Tibial nerve (tissue), 4 donors: ENCODE results near the gene OLIG2. TPM values are rescaled to one million over a fixed set of nuclear protein-coding genes. Genes with fewer than 3 reads are reported as not detected.

Source experiments
- DNase-seq, 2 donors: peaks; one replicate each; pipeline ENCODE4 v3.0.0-alpha.2; 2019; ENCODE audit warnings: low spot score in 2 of 2
- H3K27ac ChIP-seq, 4 donors: fragments of 200-600 bp; sonication (generic) in 3 of 4; one replicate each; pipeline ENCODE4 v1.5.1; 2017 to 2019; ENCODE audit warnings: mild to moderate bottlenecking in 1 of 4
- H3K27me3 ChIP-seq, 2 donors: fragments of 200-600 bp; sonication (generic) in 1 of 2; one replicate each; pipeline versions ENCODE4 v1.5.1 to v1.6.0; 2017 to 2019
- H3K36me3 ChIP-seq, 3 donors: fragments of 200-600 bp; sonication (generic); one replicate each; pipeline ENCODE4 v1.5.1; 2018 to 2019
- H3K4me1 ChIP-seq, 4 donors: fragments of 200-600 bp; sonication (generic) in 3 of 4; one replicate each; pipeline ENCODE4 v1.5.1; 2017 to 2019
- H3K4me3 ChIP-seq, 4 donors: fragments of 200-600 bp; sonication (generic) in 3 of 4; one replicate each; pipeline ENCODE4 v1.5.1; 2017 to 2019; ENCODE audit warnings: mild to moderate bottlenecking in 1 of 4, moderate library complexity in 1 of 4
- H3K9me3 ChIP-seq, 4 donors: fragments of 200-600 bp; sonication (generic) in 3 of 4; one replicate each; pipeline ENCODE4 v1.5.1; 2017 to 2019
- EP300 ChIP-seq, 2 donors: sonication (generic); formaldehyde crosslinking; IDR thresholded peaks; one replicate each; pipeline ENCODE4 v1.6.1; 2017; ENCODE audit warnings: antibody characterized with exemption in 2 of 2, mild to moderate bottlenecking in 1 of 2
- POLR2A ChIP-seq, 2 donors: fragments of 450-650 bp; IDR thresholded peaks; one replicate each; pipeline ENCODE4 v1.6.1; 2017; ENCODE audit warnings: antibody characterized with exemption in 2 of 2, mild to moderate bottlenecking in 2 of 2, moderate library complexity in 2 of 2
- WGBS, 2 donors: methylation state at CpG; one replicate each; pipeline ENCODE4 v1.1.5; 2018; 5-methylcytosine and 5-hydroxymethylcytosine counted together
- total RNA-seq, 4 donors: library from RNA; depleted of rRNA; stranded (reverse); fragments of >200 nt; gene quantifications; one replicate each; pipeline ENCODE4 v1.1.0, GENCODE V29; 2016
- TF ChIP-seq, protein P1 (sequence below), 5 experiments: fragments of 200-600 bp in 3 of 5; fragments of 450-650 bp in 2 of 5; sonication (generic) in 3 of 5; IDR thresholded peaks; one replicate each; pipeline ENCODE4 v1.5.1; 2016 to 2019; ENCODE audit warnings: antibody characterized with exemption in 5 of 5, mild to moderate bottlenecking in 3 of 5, moderate library complexity in 2 of 5

OLIG2 gene
- total RNA-seq, 4 donors from 2014 or later: 0.21 to 1.3 TPM; not detected in 2

DNA sequence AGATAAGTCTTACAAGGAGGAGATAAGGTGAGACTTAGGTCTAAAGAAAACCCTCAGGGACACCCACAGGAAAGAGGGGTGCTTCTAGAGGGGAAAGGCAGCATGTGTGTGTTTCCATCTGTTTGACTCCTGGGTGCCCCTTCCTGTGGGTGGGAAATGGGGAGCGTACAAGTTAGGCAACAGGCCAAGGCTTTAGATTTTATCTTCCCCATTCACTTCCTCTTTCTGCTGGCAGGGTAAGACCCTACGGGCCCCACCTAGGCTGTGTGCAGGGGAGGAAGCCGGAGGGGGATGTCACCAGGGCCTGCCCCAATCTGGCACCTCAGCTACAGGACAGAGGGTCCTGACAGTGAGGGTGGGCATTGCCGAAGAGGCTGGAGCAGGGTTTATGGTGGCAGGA is 41.7 kb downstream of the OLIG2 start:
- H3K36me3 ChIP-seq: no peaks in the 10 kb centered on the region
- peaks cover 0 to 98% of the 10 kb centered on the region in 2 donors for H3K27me3 ChIP-seq
- TF ChIP-seq POLR2A (IDR thresholded peaks at IDR 0.05): no peak
- TF ChIP-seq EP300 (IDR thresholded peaks at IDR 0.05): no peak
- TF ChIP-seq, protein P1, sequence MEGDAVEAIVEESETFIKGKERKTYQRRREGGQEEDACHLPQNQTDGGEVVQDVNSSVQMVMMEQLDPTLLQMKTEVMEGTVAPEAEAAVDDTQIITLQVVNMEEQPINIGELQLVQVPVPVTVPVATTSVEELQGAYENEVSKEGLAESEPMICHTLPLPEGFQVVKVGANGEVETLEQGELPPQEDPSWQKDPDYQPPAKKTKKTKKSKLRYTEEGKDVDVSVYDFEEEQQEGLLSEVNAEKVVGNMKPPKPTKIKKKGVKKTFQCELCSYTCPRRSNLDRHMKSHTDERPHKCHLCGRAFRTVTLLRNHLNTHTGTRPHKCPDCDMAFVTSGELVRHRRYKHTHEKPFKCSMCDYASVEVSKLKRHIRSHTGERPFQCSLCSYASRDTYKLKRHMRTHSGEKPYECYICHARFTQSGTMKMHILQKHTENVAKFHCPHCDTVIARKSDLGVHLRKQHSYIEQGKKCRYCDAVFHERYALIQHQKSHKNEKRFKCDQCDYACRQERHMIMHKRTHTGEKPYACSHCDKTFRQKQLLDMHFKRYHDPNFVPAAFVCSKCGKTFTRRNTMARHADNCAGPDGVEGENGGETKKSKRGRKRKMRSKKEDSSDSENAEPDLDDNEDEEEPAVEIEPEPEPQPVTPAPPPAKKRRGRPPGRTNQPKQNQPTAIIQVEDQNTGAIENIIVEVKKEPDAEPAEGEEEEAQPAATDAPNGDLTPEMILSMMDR (IDR thresholded peaks at IDR 0.05): no peak
- DNase-seq: no peak
- no peak overlapping the region for H3K4me3 ChIP-seq
- H3K9me3 ChIP-seq: peaks cover 0 to 13% (median 3%) of the 10 kb centered on the region in 4 donors
- WGBS, 2 donors: 58 to 70% methylated on average over 4 of the region's 4 CpGs
- peaks cover 0 to 37% (median 21%) of the 10 kb centered on the region in 4 donors for H3K4me1 ChIP-seq
- no peak overlapping the region for H3K27ac ChIP-seq

DNA sequence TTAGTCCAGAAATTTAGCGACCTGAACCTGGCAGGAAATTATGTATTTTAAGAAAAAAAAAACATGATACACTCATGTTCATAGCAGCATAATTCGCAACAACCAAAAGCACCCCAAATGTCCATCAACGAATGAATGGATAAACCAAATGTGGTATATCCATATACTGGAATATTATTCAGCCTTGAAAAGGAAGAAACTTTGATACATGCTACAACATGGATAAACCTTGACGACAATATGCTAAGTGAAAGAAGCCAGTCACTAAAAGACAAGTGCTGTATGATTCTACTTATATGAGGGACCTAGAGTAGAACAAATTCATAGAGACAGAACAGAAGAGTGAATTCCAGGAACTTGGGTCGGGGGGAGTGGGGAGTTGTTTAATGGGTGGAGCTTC is 43.5 kb downstream of the OLIG2 start:
- no peaks in the 10 kb centered on the region for H3K36me3 ChIP-seq
- H3K27me3 ChIP-seq: peaks cover 0 to 98% of the 10 kb centered on the region in 2 donors
- H3K27ac ChIP-seq: no peak overlapping the region
- peaks cover 0 to 13% (median 3%) of the 10 kb centered on the region in 4 donors for H3K9me3 ChIP-seq
- H3K4me1 ChIP-seq: peaks cover 0 to 35% (median 20%) of the 10 kb centered on the region in 4 donors
- DNase-seq: no peak
- WGBS, 2 donors: 61 to 78% methylated on average over 5 of the region's 5 CpGs
- no peak for TF ChIP-seq POLR2A (IDR thresholded peaks at IDR 0.05)
- TF ChIP-seq, protein P1 (IDR thresholded peaks at IDR 0.05): no peak
- TF ChIP-seq EP300 (IDR thresholded peaks at IDR 0.05): no peak
- no peak overlapping the region for H3K4me3 ChIP-seq

DNA sequence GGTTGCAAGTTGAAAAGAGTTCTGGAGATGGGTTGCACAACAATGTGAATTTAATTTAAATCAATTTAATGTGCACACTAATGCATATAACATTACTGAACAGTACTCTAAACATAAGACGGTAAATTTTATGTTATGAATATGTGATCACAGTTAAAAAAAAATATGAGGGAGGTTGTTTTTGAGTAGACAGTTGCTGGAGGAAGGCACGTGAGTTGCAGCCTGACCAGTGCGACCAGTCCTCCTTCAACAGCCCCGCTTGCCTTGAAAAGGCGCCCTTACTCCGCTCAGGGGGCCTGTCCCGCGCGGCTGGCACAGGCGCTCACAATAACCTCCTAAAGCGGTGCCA is 43.9 kb downstream of the OLIG2 start:
- Histone ChIP-seq H3K27me3 (peaks cover 0 to 98% of the 10 kb centered on the region in 2 donors), H3K4me1 (peaks cover 0 to 31% (median 19%) of the 10 kb centered on the region in 4 donors), H3K27ac (no peak overlapping the region), H3K4me3 (peak overlapping the region in 2 of 4 donors; percentile 10 to 52), H3K9me3 (peaks cover 0 to 13% (median 3%) of the 10 kb centered on the region in 4 donors), H3K36me3 (no peaks in the 10 kb centered on the region)
- 6 to 7% methylated on average over 11 of the region's 11 CpGs for WGBS, 2 donors
- no peak for DNase-seq
- TF ChIP-seq, protein P1 (IDR thresholded peaks at IDR 0.05): no peak
- TF ChIP-seq POLR2A (IDR thresholded peaks at IDR 0.05) (no peak), EP300 (IDR thresholded peaks at IDR 0.05) (no peak)

DNA sequence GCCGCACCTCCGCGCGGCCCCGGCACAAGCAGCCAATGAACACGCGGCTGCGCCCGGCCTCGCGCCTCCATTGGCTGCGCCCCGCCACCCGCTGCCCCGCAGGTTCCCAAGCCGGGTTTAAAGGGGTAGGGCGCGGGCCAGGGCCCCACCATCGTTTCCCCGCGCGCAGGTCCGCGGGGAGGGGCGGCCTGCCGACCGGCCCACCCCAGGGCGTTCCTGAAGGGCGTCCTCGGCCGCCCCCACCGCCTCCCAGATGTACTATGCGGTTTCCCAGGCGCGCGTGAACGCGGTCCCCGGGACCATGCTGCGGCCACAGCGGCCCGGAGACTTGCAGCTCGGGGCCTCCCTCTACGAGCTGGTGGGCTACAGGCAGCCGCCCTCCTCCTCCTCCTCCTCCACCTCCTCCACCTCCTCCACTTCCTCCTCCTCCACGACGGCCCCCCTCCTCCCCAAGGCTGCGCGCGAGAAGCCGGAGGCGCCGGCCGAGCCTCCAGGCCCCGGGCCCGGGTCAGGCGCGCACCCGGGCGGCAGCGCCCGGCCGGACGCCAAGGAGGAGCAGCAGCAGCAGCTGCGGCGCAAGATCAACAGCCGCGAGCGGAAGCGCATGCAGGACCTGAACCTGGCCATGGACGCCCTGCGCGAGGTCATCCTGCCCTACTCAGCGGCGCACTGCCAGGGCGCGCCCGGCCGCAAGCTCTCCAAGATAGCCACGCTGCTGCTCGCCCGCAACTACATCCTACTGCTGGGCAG is 44.4 kb downstream of the OLIG2 start, which contains the start of gene OLIG1:
OLIG1 (plus strand) TSS at position 148 of the 750 bp plus-strand sequence; CDS start at position 254, 106 bp downstream.
- WGBS, 2 donors: 1 to 4% methylated on average over 10 to 49 of the region's 82 CpGs
- Histone ChIP-seq H3K27me3 (peaks cover 0 to 96% of the 10 kb centered on the region in 2 donors), H3K27ac (no peak within 1 kb of the TSS), H3K9me3 (peaks cover 0 to 13% (median 3%) of the 10 kb centered on the region in 4 donors), H3K36me3 (no peaks in the 10 kb centered on the region), H3K4me3 (peak within 1 kb of the TSS; percentile 14 to 52 (median 24)), H3K4me1 (peaks cover 0 to 27% (median 18%) of the 10 kb centered on the region in 4 donors)
- TF ChIP-seq, protein P1 (IDR thresholded peaks at IDR 0.05): no peak
- TF ChIP-seq POLR2A (IDR thresholded peaks at IDR 0.05): no peak
- TF ChIP-seq EP300 (IDR thresholded peaks at IDR 0.05): no peak
- no peak for DNase-seq

- Histone ChIP-seq H3K9me3 (peaks cover 0 to 13% (median 3%) of the 10 kb centered on the region in 4 donors), H3K27me3 (peaks cover 0 to 94% of the 10 kb centered on the region in 2 donors), H3K4me1 (peaks cover 0 to 27% (median 18%) of the 10 kb centered on the region in 4 donors), H3K36me3 (no peaks in the 10 kb centered on the region), H3K27ac (no peak overlapping the region), H3K4me3 (peak overlapping the region; percentile 14 to 52 (median 24))
- DNase-seq: no peak
- 1% methylated on average over 15 of the region's 44 CpGs; no CpG with 5 or more reads in 1 of the 2 donors for WGBS, 2 donors
- TF ChIP-seq POLR2A (IDR thresholded peaks at IDR 0.05) (no peak), EP300 (IDR thresholded peaks at IDR 0.05) (no peak)
- TF ChIP-seq, protein P1 (IDR thresholded peaks at IDR 0.05): no peak
These were observed 44.9 kb downstream of the OLIG2 start for GRCh38 chr21:33070744-33070997.
